RWPE2 (cell line): ENCODE measurements around the gene ZNF106.

Source experiments
- ATAC-seq: fragments of 200-7000 bp; cut with Tn5 transposase; 3 replicates; pipeline ENCODE4 v1.9.1; 2021; ENCODE audit warnings: low read depth
- DNase-seq: peaks from one replicate; pipeline ENCODE4 v3.0.0-alpha.2; 2020; ENCODE audit warnings: low spot score
- H3K27ac ChIP-seq: fragments of 450-650 bp; 2 replicates; pipeline ENCODE4 v1.5.1; 2017; ENCODE audit warnings: mild to moderate bottlenecking; ENCODE audit not compliant: poor library complexity, severe bottlenecking
- H3K27me3 ChIP-seq: fragments of 250-450 bp; sonication (Bioruptor Pico); 2 replicates; pipeline ENCODE4 v1.5.1; 2021; ENCODE audit warnings: mild to moderate bottlenecking, moderate library complexity; ENCODE audit not compliant: insufficient read depth, poor library complexity, severe bottlenecking
- H3K36me3 ChIP-seq: fragments of 250-450 bp; sonication (Bioruptor Pico); 2 replicates; pipeline ENCODE4 v1.5.1; 2020; ENCODE audit warnings: low read depth, mild to moderate bottlenecking, moderate library complexity
- H3K4me1 ChIP-seq: fragments of 250-450 bp; sonication (Bioruptor Pico); 2 replicates; pipeline ENCODE4 v1.5.1; 2021; ENCODE audit warnings: mild to moderate bottlenecking, moderate library complexity; ENCODE audit not compliant: insufficient read depth, poor library complexity, severe bottlenecking
- H3K4me3 ChIP-seq: fragments of 250-450 bp; sonication (Bioruptor Pico); 2 replicates; pipeline ENCODE4 v1.5.1; 2021; ENCODE audit warnings: mild to moderate bottlenecking, moderate library complexity; ENCODE audit not compliant: severe bottlenecking
- H3K9me3 ChIP-seq: fragments of 250-450 bp; sonication (Bioruptor Pico); 2 replicates; pipeline ENCODE4 v1.5.1; 2021; ENCODE audit warnings: mild to moderate bottlenecking, moderate library complexity; ENCODE audit not compliant: severe bottlenecking
- TF ChIP-seq, protein P1 (sequence below): fragments of 450-650 bp; IDR thresholded peaks from one replicate; pipeline ENCODE4 v1.5.1; 2017; ENCODE audit warnings: mild to moderate bottlenecking, moderate library complexity; ENCODE audit not compliant: poor library complexity, severe bottlenecking

The ZNF106 gene

GRCh38 chr15:42411884-42412283 is 79.1 kb downstream of the ZNF106 start:
- DNase-seq (no peak), ATAC-seq (no peak)
- H3K9me3 ChIP-seq, result no peaks in the 10 kb centered on the region
- peaks cover 35% of the 10 kb centered on the region for H3K36me3 ChIP-seq
- H3K4me1 ChIP-seq, result no peaks in the 10 kb centered on the region
- TF ChIP-seq, protein P1, sequence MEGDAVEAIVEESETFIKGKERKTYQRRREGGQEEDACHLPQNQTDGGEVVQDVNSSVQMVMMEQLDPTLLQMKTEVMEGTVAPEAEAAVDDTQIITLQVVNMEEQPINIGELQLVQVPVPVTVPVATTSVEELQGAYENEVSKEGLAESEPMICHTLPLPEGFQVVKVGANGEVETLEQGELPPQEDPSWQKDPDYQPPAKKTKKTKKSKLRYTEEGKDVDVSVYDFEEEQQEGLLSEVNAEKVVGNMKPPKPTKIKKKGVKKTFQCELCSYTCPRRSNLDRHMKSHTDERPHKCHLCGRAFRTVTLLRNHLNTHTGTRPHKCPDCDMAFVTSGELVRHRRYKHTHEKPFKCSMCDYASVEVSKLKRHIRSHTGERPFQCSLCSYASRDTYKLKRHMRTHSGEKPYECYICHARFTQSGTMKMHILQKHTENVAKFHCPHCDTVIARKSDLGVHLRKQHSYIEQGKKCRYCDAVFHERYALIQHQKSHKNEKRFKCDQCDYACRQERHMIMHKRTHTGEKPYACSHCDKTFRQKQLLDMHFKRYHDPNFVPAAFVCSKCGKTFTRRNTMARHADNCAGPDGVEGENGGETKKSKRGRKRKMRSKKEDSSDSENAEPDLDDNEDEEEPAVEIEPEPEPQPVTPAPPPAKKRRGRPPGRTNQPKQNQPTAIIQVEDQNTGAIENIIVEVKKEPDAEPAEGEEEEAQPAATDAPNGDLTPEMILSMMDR, result no peak
- no peak overlapping the region for H3K27ac ChIP-seq
- H3K4me3 ChIP-seq, result no peak overlapping the region
- H3K27me3 ChIP-seq, result no peaks in the 10 kb centered on the region

GRCh38 chr15:42409011-42409410 is 81.9 kb downstream of the ZNF106 start:
- H3K4me1 ChIP-seq, result no peaks in the 10 kb centered on the region
- no peaks in the 10 kb centered on the region for H3K27me3 ChIP-seq
- H3K4me3 ChIP-seq, result no peak overlapping the region
- no peak for ATAC-seq
- no peaks in the 10 kb centered on the region for H3K9me3 ChIP-seq
- DNase-seq, result no peak
- peaks cover 8% of the 10 kb centered on the region; the same call in 1 of the 2 replicates for H3K36me3 ChIP-seq
- no peak overlapping the region for H3K27ac ChIP-seq
- TF ChIP-seq, protein P1, result no peak

- H3K27me3 ChIP-seq, result no peaks in the 10 kb centered on the region
- H3K36me3 ChIP-seq, result peaks cover 8% of the 10 kb centered on the region; the same call in 1 of the 2 replicates
- no peak overlapping the region for H3K27ac ChIP-seq
- DNase-seq, result no peak
- H3K4me1 ChIP-seq, result no peaks in the 10 kb centered on the region
- no peak overlapping the region for H3K4me3 ChIP-seq
- no peak for ATAC-seq
- TF ChIP-seq, protein P1, result no peak
- no peaks in the 10 kb centered on the region for H3K9me3 ChIP-seq
These were observed 82.8 kb downstream of the ZNF106 start for GRCh38 chr15:42408178-42408577.

- no peak for ATAC-seq
- TF ChIP-seq, protein P1, result no peak
These were observed 85.0 kb downstream of the ZNF106 start for GRCh38 chr15:42405863-42406482.

DNA sequence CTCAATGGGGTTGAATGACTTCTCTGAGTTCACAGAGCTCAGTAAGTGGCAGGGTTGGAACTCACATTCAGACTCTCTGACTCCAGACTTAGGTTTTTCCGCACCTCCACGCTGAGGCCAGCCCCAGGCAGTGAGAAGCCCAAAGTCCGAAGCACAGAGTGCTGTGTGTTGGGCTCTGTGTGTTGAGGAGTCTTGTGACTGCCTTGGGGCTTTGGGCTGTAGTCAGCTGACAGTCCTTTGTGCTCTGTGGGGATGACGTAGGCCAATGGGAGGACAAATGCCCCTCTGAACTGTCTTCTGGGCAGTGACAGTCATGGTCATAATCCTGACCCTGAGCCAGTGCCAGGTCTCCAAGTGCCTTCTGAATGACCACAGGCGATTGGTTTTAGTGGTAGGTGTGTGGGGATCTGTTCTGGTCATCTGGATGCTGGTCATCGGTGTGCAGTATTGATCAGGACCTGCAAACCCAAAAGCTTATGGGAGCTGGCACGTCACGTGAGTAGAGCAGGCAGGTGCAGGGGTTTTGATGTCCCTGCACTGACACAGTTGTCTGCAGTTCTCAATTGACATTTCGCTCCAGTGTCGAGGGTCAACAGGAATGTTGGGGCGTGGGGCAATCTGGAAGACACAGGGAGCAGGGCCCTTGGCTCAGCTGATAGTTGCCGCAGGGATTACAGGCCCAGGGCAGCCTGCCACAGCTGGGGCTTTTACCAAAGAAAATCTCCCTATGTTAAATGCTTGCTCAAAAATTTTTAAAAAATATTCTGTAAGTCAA is 86.3 kb downstream of the ZNF106 start:
- H3K9me3 ChIP-seq, result no peaks in the 10 kb centered on the region
- no peak overlapping the region for H3K4me3 ChIP-seq
- no peaks in the 10 kb centered on the region for H3K27me3 ChIP-seq
- H3K4me1 ChIP-seq, result no peaks in the 10 kb centered on the region
- ATAC-seq (no peak), DNase-seq (no peak)
- TF ChIP-seq, protein P1, result no peak
- no peak overlapping the region for H3K27ac ChIP-seq
- no peaks in the 10 kb centered on the region for H3K36me3 ChIP-seq

More at GRCh38 chr15:42405863-42406482, 85.0 kb downstream of the ZNF106 start:
- Histone ChIP-seq H3K9me3 (no peaks in the 10 kb centered on the region), H3K27me3 (no peaks in the 10 kb centered on the region), H3K36me3 (no peaks in the 10 kb centered on the region), H3K4me1 (no peaks in the 10 kb centered on the region), H3K4me3 (no peak overlapping the region), H3K27ac (no peak overlapping the region)
- no peak for DNase-seq
